HG03064 (cell line): ENCODE results near the gene MEAK7.

Experiments
- ATAC-seq: cut with Tn5 transposase; IDR thresholded peaks from one replicate; pipeline ENCODE4 v1.9.1; 2021; ENCODE audit warnings: low read depth; ENCODE audit not compliant: unreplicated experiment

MEAK7 gene

DNA sequence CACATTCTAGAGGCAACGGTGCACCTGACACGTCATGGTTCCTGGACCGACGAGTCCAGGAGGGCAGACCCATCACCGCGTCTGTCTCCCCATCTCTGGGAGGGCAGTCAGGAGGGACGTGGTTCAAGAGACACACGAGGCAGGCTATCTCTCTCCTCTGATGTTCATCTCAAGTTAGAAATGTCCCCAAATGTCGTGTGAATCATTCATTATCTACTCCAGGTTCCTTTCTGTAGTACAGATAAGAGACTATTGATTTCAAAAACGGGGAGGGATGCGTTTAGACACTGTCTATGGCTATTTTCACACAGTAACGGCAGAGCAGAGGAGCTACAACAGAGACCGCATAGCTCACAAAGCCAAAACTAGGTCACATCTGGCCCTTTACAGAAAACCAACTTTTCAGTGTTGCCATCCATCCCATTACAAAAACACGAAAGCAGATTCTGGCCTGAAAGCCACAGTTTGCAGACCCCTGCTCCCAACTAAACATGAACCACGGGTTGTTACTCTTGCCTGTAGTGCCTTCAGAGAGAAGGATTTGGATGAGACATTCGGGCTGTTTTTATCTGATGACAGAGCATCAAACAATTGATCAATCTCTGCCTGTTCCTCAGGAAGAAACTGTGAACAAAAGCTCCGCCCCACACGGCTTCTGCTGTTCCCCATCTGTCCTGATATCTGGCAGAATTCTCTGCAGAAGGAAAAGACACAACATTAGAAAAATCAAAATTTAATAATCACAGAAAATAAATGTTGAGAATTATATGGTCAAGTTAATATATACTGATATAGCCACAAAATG, 6.8 kb downstream of the MEAK7 start:
- no peak for ATAC-seq

DNA sequence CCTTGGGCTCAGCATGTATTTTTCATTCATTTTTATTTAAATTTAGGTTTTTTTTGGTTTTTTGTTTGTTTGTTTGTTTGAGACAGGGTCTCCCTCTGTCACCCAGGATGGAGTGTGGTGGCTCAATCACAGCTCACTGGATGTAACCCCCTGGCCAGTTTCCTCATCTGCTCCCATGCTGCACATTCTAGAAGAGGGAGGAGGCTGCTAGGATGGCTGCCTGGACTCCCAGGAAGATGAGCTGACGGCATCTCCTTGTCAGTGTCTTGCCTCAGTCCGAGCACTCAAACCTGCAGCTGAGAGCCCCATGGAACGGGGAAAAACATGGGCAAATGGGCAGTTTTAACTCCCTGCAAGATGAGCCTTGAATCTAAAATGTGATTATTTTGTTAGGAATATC, 7.5 kb downstream of the MEAK7 start:
- no peak for ATAC-seq

DNA sequence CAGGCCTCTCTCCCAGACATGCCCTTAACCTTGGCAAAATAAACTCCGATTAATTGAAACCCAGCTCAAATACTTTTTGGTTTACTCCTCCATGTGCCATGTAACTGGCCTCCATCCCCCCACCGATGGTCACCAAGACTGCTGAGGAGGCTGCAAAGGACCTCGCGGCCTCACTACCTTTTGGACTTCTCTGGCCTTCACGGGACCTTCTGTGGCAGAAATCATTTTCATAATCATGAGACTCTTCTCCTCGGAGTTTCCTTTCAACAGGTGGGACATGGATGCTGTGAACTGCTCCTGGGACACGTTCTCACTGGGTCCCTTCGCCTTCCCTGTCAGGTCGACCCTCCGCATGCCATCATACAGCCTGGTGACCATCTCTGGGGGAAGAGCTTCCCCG, 9.0 kb downstream of the MEAK7 start:
- ATAC-seq, result no peak

DNA sequence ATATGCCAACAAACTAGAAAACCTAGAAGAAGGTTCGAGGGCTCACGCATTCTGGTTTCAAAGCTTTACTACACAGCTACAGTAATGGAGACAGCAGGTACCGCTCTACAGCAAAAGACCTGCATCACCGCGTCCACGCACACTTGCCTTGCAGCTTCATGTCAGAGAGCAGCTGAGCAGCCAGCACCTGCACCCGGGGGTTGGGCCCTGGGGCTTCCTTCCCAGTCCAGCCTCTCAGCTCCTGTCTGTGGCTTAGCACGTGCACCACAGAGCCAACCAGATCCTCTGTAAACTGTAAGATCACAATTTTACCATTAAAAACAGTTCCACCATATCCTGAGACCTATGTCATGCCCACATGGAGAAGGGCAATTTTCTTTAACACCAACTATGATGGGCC, 15.3 kb downstream of the MEAK7 start:
- no peak for ATAC-seq

DNA sequence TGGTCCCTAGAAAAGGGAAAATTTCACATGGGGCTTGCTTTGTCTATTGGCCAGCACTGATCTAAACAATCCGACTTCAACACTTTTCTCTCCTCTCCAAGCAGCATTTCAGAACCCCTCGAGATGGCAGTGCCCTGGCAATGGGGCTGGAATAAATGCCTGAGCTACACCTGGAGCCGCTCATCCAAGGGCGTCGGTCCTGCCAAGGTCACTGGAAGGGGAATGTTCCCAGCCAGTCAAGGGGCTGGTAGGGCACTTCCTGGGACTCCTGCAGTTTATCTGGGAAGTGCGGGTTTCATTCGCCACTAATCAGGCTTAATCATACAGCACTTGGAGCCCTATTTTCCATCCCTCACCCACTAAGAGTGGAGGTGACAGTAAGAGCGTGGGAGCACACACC, 17.1 kb downstream of the MEAK7 start:
- no peak for ATAC-seq

DNA sequence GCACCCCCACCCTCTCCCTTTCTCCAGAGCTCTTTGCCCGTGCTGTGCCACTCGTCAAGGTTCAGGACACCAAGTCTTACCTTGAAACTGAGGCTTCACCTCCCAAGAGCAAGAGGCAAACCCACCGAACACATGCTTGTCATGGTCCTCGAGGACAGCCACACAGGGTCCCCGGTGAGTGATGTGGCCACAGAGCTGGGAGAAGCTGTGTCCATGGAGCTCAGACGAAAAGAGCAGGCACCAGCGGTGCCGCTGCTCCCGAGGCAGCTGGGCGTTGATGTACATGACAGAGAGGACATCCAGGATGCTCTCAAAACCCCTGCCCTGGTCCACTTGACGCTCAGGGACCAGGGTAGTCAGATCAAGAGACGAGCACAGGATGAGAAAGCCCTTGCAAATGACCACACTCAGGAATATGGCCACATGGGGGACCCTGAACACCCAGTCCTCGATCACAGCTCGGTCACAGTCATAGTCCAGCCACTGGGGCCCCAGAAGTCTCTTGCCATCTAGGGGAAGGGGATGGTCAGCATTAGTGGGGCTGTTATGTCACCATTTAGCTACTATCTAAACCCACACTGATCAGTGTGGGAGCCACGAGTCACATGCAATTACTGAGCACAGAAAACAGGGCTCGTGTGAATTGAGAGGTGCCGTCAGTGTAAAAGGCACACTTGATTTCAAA, 17.8 kb downstream of the MEAK7 start:
- ATAC-seq, result no peak

DNA sequence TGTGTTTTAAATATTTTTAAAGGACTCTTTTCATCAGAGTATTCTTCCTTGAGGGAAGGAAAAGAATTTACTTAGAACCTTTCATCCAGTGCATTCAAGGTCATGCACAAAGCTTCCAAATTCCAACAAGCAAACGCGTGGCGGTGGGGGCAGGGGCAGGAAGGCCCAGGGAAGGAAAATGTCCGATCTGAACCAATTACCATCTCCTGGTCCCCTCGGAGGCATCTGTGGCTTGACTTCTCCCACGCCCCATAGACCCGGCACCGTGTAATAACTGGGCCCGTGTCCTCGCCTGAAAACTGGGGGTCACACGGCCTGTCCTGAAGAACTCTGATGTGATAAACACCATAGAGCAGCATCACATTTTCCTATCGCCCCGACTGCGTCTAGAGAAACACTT, 18.3 kb downstream of the MEAK7 start:
- ATAC-seq, result no peak

DNA sequence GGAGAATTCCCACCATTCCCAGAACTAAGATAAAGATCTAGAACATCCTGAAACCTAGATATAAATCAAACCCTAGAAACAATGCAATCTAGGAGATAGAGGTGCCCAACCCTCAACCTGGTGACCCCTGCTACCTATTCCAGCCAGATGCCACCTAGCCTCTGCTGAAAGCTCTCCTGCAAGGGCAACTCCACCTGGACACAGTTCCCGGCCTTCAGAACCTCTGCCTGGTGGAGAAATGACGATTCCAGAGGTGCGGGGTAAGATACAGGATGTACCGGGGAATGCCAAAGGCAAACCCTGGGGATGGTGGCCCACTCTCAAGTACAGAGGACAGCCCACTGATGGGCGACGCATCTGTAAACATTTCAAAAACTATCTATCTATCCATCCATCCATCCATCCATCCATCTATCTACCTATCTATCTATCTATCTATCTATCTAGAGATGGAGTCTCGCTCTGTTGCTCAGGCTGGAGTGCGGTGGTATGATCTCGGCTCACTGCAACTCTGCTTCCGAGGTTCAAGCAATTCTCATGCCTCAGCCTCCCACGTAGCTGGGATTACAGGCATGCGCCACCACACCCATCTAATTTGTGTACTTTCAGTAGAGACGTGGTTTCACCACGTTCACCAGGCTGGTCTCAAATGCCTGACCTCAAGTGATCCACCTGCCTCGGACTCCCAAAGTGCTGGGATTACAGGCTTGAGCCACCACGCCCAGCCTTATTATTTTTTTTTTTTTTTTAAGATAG, 19.0 kb downstream of the MEAK7 start:
- no peak for ATAC-seq

DNA sequence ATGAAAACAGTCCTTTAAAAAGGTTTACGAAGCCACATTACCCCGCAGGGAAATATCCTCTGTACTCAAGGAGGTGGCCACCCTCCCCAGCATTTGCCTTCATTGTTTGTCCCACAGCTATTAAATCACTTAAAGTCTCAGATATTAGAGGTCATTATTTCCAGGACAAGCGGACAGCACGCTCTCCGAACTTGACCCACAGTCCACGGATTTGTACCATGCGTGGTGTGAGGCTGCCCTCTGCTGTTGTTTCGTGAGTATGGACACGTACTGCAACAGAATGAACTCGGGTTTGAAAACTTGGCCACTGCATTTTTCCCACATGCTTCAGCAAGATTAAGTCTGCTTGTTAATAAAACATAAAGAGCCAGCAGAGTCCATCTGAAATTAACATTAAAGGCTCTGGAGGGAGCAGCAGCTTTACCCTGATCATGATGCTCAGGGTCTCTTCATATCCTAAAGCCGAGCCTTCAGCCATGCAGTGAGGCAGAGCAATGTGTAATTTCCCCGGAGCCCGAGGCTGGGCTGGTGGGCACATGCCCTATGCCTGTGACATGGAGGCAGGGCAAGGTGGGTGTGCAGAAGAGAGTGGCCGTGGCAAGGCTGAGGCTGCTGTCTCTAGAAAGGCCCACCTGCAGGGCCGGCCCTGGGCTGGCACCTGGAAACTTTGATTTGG, 19.7 kb downstream of the MEAK7 start:
- ATAC-seq, result no peak

DNA sequence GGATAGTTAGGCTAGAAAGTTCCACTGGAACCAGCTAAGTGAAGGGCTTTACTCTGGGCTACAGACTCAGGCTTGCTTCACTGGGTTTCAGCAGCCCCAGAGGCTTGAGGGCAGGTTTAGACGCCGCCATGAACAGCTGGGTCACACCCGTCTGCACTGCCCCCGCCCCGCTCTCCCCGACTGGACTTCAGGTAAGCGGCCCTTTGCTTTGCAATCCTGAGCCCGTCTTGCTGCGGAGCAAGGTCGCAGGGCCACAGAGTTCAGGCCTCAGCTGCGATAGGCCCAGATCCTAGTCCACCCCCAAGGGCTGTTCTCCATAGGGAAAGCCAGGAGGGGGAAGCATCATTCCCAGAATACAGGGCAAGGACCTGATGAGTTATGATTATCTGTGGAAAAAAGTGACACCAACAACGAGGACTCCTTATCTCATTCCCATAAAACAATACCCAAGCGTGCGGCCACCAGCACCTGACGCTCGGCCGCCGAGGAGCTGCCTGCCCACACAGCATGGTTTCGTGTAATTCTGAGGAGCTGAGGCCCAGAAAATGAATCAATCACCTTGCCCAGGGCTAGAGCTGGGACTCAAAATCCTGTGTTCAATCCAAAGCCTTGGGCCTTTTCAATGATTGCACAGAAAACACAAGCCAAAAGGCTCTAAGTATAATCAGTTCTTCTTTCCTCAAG, 20.4 kb downstream of the MEAK7 start:
- ATAC-seq, result no peak

DNA sequence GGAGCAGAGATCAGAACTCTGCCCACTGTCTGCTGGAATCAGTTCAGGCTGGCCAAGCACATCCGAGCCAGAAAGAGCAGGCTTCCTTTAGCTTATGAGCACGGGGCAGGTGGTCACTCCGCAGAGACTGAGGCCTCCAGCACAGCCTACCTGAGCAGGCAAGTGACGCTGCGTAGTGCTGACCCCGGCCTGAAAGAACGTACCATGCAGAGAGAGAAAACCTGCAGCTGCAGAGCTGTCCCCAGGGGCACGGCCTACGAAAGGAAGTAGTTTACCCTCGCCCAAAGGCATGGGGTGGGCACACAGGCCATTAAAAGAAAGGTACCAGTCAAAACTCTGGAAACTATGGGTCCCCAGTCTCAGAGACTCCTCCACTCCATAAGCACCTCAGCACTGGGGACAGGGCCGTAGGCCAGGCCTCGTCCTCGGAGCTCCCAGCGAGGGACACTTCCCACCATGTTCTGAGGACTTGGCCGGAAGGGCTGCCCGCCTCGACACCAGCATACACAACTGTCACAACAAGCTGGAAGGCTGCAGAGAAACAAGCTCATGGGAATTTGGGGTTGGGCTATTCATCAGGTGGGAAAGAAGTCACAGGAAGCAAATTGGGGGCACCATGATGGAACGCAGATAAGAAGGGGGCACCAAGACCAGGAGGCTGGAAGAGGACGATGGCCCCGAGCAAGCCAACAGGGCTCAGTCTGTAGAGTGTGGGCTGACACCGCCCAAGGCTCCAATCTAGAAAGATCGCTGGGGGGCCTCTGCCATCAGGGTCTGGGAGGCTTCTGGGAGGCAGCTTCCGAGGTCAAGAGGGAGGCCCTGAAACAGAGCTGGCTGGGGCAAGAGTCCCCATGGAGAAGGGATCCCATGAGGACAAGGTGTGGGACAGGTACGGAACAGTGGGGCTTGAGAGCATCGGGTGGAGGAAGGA, 21.2 kb downstream of the MEAK7 start:
- ATAC-seq, result no peak

DNA sequence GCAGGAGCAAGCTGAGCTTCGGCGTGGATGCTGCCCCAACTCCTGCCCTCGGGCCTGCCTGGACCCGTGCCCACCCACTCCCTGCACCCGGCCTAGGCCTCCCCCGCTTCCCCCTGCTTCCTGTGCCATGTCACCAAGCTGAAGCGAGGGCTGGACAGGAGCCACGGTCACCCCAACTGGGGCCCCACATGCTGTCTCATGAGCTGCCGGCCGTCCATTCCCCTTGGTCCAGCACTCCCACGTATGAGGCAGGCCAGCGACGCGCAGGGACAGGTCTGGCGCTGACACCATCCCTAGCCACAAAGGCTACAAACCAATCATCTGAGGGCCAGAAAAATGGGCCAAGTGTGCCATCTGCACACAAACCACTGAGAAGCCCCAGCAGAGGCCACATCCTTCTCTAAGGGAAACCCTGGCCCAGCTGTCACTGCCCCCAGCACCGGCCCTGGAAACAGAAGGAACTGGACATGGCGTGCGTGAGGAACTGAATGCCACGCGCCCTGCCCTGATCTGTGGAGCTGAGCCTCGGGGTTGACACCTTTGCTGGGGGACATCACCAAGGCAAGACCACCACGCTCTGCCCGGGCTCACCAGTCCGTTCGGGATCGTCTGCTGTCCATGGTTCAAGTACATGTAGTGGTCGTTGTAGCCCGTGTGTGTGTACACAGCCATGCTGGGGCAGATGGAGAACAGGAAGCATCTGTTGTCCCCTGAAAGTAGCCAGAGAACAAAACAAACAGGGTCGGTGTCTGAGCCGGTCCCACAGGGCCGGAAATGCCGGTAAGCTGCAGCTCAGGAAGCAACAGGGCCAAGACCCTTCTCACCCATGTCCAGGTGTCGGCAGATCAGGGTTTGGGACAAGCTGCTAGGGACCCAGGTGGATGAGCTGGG, 22.2 kb downstream of the MEAK7 start:
- no peak for ATAC-seq

DNA sequence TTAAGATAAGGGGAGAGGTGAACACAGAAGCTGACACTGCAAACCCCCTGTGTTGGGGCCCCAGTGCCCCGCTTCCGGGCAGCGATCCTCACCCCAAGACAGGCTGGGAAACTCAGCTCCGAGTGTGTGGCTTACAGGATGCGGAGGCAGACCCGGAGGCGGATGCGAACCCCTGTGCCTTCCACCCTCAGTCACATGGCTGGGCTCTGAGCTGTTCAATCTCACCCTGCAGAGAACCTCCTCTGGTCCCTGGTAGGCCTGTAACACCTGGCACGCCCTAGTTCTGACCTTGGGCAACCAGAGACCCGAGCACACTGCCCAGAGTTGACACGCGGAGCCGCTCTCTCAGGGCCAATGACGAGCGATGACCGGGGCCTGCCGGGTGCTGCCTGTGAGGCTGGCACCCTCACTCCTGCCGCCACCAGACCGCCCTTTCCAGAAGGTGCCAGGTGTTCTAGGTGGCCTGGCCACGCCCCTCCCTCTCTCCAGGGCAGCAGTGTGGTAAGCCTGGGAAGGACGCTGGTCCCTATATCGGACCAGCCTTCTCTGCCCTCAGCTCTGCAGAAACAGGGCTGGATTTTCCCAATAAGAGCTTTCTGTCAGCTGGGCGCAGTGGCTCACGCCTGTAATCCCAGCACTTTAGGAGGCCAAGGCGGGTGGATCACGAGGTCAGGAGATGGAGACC, 23.3 kb downstream of the MEAK7 start:
- no peak for ATAC-seq

DNA sequence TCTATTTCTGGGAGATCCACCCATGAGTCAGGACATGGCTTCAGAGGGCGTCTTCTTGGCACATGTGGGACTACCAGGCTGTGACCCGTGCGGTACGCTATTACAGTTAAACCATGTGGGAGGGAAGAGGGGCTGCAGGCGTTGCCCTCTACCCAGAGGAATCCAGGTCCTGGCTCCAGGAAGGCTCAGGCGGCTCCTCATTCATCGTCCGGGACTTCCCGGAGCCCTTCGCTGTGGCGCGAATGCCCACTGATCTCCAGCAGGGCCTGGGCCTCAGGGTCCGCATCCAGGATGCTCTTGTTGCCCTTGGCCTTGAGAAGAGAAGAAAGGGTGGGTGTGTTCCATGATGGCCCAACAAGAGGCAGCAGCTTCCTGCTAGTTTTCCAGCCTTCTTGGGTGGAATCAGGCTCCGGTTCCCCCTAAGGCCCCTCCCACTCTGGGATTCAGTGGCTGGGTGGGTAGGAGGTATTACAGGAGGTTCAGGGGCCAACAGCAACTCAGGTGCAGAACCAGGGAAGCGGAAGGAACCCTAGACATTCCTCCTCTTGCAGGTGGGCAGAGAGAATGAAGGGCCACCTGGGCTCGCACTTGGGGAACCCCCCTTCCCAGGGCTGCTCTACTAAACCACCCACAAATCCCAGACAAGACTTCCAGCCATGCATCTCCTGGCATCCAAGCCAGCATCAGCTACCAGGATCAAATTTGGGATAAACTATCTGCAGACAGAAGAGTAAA, 24.6 kb downstream of the MEAK7 start:
- no peak for ATAC-seq

DNA sequence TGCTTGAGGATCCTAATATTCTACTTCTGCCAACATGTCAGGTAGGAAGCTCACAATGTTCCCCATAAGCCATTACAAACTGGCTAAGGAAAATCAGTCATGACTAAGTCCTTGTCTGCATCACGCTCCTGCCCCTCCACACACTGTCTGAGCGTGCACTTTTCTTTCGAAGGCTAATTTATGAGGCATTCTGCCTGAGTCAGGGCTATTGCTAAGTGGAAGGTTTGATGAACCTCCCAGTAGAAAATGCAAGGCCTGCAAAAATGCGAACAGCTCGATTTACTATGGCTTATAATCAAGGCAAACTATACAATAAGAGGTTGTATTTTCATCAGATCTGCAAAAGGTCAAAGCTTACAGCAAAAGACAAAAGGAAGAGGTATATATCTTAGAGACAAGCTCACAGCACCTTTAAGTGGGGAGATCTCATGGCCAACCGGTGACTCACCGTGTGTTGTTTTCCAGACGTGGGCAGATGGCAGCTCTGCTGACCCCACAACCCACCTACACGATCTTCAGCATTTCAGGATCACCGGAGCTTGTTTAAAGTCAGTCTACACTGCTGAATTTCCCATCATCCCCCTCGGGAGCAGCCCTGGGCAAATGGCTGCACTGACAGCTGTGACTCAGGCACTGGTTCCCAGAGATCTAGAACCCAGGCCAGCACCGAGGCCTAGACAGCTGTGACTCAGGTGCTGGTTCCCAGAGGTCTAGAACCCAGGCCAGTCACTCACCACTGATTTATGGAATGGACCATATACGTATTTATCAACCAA, 26.1 kb downstream of the MEAK7 start:
- no peak for ATAC-seq

DNA sequence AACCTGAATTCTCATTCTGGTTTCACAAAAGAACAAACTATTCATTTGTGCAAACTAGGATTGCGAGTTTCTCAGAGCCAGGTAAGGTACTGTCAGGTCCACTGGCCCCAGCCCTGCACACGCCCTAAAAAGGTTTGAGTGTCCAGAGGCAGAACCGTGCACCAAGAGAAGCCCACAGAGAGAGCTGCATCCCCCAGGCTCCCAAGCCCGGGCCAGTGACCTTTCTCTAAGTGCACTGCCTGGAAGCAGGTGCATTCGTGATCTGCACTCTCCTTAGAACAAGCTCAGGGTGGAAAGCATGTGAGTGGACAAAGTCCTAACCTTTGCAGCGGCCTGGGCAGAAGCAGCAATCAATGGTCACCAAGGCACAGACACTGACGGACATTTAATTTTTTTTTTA, 26.8 kb downstream of the MEAK7 start:
- ATAC-seq, result no peak
